ENCODE measurements around the gene SMCO3. TPM values are rescaled to one million over a fixed set of nuclear protein-coding genes. Genes with fewer than 3 reads are reported as not detected.
A peak's percentile ranks its signal among the peaks of the same experiment; 100 is the strongest.

Gene SMCO3
- total and polyA plus RNA-seq, 2 of the 13 experiments (the other 11 are each of a cell fraction or from before 2014, with no cell fraction given): 0.29 to 0.42 TPM

DNA sequence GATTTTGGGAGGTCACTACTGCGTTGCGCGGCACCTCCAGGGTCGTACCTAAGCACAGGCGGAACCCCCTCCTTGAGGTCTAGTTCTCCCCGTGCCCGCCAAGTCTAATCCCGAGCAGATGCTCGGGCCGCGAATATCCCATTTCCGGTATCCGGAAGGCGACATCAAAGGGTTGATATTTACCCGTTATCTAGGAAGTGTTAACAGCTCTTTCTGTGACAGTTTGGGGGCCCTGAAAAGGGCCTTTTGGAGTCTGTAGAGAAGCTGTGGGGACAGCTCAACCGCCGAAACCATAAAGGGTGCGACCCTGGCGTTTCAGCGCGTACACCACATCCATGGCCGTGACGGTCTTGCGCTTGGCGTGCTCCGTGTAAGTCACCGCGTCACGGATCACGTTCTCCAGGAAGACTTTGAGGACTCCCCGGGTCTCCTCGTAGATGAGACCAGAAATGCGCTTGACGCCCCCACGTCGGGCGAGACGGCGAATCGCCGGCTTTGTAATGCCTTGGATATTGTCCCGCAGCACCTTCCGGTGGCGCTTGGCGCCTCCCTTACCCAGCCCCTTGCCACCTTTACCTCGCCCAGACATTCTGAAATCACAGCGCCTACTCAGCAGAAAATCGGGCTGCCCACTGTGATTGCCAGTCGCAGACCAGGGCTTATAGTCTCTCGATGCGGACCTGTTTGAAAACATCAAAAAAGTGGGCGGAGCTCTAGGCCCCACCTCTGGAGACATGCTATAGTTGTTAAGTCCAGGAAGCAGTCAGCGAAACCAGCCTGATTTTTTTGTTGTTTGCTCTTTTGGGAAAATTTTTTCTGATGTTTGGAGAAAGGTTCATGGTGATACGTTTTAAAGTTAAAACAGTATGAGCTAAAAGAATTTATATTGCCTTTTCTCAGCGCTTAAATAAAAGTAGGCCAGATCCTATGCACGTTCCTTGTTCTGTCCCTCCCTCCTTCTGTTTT is 43.2 kb downstream of the SMCO3 start (continued):
- TF ChIP-seq PHF5A (CRISPR knock-in tag; IDR thresholded peaks at IDR 0.05; ENCODE audit: low read depth, unreplicated experiment): no peak
- no peak; the same call in 1 of the 2 replicates for TF ChIP-seq ATF7-NPFF (CRISPR knock-in tag; IDR thresholded peaks at IDR 0.05; ENCODE audit: low read depth)
- TF ChIP-seq YEATS4 (CRISPR knock-in tag; IDR thresholded peaks at IDR 0.05; ENCODE audit: borderline replicate concordance): peak; percentile 43; the same call in 1 of the 2 replicates
- peak; percentile 84; the same call in 1 of the 2 replicates for TF ChIP-seq ZBED4 (CRISPR knock-in tag; IDR thresholded peaks at IDR 0.05; ENCODE audit: borderline replicate concordance)
- TF ChIP-seq KIAA2018 (CRISPR knock-in tag; IDR thresholded peaks at IDR 0.05; ENCODE audit: borderline replicate concordance): no peak
- TF ChIP-seq ZSCAN30 (CRISPR knock-in tag; IDR thresholded peaks at IDR 0.05): peak; percentile 69; the same call in 1 of the 2 replicates
- TF ChIP-seq EED (CRISPR knock-in tag; IDR thresholded peaks at IDR 0.05): 0 out of 2 replicates have a peak, but pooled peaks have one; percentile 33
- TF ChIP-seq ZNF484 (CRISPR knock-in tag; IDR thresholded peaks at IDR 0.05; ENCODE audit: borderline replicate concordance, low read depth): no peak
- TF ChIP-seq SOX6 (IDR thresholded peaks at IDR 0.05): no peak
- TF ChIP-seq SOX6 (CRISPR knock-in tag; IDR thresholded peaks at IDR 0.05): peak; percentile 54; the same call in 1 of the 2 replicates
- no peak for TF ChIP-seq ZNF253 (CRISPR knock-in tag; IDR thresholded peaks at IDR 0.05; ENCODE audit: borderline replicate concordance)
- TF ChIP-seq ZNF24 (IDR thresholded peaks at IDR 0.05): no peak
- TF ChIP-seq GPBP1L1 (CRISPR knock-in tag; IDR thresholded peaks at IDR 0.05): no peak
- TF ChIP-seq JARID2 (CRISPR knock-in tag; IDR thresholded peaks at IDR 0.05; ENCODE audit: insufficient replicate concordance): no peak
